Stimulated activated CD8-positive, alpha-beta memory T cell treated with anti-CD3 and anti-CD28 coated beads, Interleukin-15, amount 100 ng/mL, for 4 hours (primary cell): ENCODE results near the gene PPP4C.
"Not testable (repeated sequence)": the region's sequence is repeated elsewhere in the genome, so short reads cannot be mapped to it uniquely, and the experiment has no call there.

Experiments used
- DNase-seq, 2 donors: peaks; one replicate each; pipeline ENCODE4 v3.0.0-alpha.2; 2020; ENCODE audit warnings: low read depth in 2 of 2

The PPP4C gene

DNA sequence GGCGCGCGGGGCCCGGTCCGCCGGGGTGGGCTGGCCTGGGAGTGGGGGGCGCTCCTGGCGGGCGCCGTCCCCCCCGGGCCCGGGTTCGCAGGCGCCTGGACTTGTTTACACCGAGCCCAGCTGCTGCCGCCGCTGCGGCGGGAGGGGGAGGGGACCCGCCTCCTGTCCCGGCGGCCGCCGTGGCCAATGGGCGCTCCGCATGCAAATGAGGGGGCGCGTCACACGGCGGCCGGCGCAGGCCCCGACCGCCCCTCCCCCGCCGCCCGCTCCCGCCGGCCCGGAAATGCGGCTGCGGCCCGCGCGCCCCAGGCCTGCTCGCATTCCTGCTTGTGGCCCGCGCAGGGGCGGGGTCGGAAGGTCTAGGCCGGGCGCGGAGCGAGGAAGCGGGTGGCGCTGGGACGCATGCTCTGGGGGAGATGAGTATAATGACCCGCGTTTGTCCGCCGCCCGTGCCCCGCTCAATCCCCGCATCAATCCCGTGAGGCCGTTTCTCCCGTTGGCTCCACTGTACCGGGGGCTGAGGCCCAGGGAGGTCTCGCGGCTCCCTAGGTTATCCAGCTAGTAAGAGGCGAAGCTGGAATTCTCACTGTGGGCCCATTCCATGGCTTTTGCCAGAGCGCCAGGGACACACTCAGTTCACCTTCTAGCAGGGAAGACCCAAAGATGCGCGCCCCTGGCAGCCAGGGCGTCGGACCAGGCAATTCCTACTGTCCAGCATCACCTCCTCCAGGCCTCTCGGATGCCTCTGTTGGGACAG lies 20.5 kb downstream of the PPP4C start, which contains the start of gene YPEL3:
YPEL3 (minus strand) TSS at position 109 of the 757 bp plus-strand sequence. CDS start 731 bp downstream, outside the sequence.
- peak; percentile 73 to 81 for DNase-seq

DNA sequence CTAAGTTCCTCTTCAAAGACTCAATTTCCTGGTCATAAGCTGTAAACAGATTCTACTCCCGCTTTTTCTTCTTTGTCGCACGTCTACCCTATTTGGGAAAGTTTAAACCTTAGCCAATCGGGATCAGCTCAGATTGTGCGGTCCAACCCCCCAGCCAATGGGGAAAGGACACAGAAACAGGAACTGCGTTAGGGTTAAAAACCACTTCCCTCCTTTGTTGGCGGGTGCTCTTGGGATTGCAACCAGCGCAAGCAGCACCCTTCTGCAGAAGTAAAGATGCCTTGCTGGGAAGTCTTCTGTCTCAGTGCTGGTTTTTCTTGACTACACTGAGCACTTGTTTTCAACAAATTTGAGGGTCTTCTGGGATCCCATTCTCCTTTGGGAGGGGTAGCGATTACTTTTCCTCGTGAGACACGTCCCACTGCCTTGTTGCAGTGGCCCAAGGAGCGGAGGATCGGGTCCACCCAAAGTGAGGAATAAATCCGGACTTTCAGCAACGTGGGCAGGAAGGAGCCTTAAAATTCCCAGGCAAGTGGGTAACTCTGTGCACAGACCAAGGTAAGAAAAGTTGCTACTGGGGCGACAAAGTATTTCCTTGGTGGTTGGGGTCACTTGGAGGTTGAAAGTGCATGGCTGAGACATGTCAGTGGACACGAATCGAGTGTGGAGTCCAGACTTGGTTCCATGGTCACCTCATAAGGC lies 21.2 kb downstream of the PPP4C start:
- DNase-seq: no peak

- no peak for DNase-seq
These were observed 28.3 kb downstream of the PPP4C start for GRCh38 chr16:30104090-30104489.

DNA sequence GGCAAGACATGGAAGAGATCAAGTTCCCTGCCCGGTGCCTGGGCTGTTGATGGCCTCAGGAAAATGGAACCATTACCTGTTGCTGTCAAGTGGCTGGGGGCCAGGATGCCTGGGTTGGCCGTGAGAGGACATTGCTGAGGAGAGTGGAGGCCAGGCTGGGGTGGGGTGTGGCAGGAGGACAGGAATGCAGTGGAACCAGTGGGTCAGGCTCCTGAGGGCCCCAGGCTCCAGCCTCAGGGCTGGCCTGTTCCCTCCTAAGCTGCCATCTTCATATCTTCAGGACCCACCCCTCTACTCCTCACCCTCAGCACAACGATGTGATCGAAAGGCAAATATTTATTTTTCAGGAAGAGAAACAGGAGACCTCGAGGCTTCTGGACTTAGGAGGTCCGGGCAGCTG lies 28.7 kb downstream of the PPP4C start:
- DNase-seq: no peak

- DNase-seq: no peak
These were observed 32.5 kb downstream of the PPP4C start for GRCh38 chr16:30108059-30108850.

DNA sequence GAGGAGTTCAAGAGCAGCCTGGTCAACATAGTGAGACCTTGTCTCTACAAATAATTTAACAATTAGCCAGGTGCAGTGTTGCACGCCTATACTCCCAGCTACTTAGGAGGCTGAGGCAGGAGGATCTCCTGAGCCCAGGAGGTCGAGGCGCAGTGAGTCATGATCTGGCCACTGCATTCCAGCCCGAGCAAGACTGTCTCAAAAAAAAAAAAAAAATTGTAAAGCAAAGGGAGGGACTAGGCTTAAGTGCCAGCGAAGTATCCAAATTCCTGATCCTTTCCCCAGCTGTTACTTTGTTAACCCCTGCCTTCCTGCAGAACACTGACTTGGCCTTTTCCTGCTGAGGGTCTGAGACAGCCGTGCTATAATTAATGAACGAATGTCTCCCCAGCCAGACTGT lies 34.9 kb downstream of the PPP4C start:
- DNase-seq: no peak

GRCh38 chr16:30112197-30113030 lies 36.6 kb downstream of the PPP4C start:
- DNase-seq: no peak

DNA sequence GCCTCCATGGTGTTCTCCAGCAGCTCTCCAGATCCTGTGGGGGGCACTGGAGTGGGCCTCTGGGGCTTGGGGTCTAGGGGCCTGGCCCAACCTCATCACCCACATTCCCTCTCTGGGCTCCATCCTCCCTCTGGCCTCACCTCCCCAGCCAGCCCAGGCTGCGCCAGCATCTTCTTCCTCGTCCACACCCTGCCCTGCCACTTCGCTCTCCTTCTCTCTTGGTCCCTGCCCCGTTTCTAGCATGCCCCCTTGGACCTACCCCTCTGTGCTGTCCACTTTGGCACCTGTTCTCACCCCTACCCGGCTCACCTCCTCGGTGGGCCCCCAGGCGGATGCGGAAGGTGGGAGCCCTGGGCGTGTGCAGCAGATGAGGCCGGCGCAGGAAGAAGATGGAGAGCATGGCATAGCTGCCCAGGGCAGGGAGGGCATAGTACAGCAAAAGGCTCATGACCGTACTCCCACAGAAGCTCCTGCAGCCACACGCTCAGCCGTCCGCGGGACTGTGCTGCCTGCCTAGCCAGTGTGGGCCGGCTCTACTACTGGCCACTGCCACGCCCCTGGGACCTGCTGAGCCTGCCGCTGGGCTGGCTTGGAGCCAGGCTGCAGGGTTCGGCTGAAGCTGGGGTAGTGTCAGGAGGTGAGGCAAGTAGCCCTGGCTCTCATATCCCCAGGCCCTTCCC lies 37.4 kb downstream of the PPP4C start, which contains the start of gene GDPD3:
GDPD3 (minus strand) TSS at position 507 of the 680 bp plus-strand sequence; CDS start at position 448, 59 bp downstream.
- no peak for DNase-seq

GRCh38 chr16:30113711-30114333 lies 38.0 kb downstream of the PPP4C start:
- DNase-seq: no peak

DNA sequence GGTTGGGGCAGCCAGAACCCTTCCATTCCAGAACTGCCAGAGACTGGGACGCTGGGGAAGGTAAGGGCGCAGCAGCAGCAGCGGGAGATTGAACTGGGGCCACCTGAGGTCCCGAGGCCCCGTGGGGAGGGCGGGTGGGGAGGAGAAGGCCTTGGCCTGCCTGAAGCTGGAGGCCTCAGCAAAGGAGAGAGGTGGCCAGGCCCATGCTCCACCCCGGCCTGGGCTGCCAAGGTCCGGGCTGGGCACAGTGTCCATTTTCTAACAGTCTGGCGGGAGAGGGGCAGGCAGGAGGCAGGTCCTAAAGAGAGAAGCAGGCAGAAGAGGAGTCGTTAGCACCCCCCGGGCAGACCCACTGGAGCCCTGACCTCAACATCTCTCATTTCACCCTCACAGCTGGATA lies 38.6 kb downstream of the PPP4C start:
- DNase-seq: no peak

DNA sequence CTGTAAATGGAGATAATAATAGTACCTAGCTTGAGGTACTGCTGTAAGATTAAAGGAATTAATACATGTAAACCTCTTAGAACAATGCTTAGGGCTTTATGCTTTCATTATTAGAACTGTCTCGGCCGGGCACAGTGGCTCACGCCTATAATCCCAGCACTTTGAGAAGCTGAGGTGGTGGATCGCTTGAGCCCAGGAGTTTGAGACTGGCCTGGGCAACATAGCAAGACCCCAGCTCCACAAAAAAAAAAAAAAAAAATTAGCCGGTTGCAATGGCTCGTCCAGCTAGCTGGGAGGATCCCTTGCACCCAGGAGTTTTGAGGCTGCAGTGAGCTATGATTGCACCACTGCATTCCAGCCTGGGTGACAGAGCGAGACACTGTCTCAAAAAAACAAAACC lies 39.0 kb downstream of the PPP4C start:
- DNase-seq: not testable (repeated sequence)

GRCh38 chr16:30115238-30115637 lies 39.4 kb downstream of the PPP4C start:
- no peak for DNase-seq

DNA sequence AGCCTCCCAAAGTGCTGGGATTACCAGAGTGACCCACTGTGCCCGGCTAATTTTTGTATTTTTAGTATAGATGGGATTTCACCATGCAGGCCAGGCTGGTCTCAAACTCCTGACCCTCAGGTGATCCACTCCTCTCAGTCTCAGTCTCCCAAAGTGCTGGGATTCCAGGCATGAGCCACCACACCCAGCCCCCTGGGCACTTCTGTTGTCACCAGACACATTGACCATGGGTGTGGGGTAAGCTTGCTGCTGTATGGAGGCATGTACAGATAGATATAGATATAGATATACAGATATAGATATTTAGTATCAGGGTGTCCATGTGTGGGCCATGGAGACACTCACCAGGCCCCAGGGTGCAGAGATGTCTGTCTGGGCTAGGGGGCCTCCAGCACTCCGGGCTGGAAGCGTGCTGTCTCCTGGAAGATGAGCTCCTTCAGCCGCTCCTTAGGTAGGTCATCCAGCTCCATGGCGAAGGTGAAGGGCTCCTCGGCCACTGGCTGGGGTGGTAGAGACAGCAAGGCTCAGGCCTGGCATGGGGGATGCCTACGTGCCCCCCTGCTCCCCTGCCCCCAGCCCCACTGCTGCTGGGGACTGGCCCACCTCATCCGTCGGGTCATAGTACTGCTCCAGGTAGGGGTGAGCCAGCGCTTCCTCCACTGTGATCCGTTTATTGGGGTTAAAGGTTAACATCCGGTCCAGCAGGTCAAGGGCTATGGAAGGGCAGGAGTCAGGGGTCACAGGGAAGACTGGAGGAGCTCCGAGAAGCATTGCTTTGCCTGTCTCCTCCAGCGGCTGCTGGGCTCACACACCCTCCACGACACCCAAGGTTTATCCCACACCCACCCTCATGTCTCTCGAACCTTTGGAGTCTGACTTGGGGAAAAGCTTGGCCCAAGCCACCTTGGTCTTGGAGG lies 40.8 kb downstream of the PPP4C start:
- DNase-seq: no peak

DNA sequence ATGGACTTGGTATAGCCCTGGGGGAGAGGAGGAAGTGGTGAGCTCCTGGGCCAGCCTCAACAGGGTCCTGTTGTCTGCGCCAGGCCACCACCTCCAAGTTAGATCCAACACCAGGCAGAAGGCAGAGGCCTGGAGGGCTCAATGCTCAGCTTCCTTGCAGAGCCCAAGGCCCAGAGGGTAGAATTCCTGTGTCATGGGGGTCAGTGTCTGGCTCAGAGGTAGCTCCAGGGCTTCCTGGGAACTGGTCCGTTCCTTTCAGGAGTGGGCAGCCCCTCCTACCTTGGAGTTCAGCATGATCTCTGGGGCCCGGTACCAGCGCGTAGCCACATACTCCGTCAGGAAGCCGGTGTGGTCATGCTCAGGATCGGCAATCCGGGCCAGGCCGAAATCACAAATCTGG lies 42.0 kb downstream of the PPP4C start:
- no peak for DNase-seq

DNA sequence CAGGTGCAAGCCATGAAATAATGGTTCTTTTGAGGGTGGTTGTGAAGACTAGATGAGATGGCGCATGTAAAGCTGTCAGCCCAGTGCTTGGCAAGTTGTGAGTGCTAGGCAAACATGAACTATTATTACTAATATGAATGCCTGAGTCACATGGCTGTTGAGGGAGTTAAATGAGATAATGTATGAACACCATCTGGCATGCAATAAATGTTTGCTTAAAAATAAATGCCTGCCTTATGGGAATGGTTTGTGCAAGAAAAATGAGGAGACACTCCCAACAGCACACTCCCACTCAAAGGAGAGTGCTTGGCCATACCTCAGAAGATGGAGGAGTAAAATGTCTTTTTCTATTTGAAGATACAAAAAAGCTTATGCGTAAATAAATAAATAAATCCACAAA lies 43.6 kb downstream of the PPP4C start:
- no peak for DNase-seq

- DNase-seq: no peak
These were observed 44.7 kb downstream of the PPP4C start for GRCh38 chr16:30120340-30121105.

- no peak for DNase-seq
These were observed 46.2 kb downstream of the PPP4C start for GRCh38 chr16:30121741-30122571.
